ENCODE measurements around the gene HOXC9.

HOXC9 gene

DNA sequence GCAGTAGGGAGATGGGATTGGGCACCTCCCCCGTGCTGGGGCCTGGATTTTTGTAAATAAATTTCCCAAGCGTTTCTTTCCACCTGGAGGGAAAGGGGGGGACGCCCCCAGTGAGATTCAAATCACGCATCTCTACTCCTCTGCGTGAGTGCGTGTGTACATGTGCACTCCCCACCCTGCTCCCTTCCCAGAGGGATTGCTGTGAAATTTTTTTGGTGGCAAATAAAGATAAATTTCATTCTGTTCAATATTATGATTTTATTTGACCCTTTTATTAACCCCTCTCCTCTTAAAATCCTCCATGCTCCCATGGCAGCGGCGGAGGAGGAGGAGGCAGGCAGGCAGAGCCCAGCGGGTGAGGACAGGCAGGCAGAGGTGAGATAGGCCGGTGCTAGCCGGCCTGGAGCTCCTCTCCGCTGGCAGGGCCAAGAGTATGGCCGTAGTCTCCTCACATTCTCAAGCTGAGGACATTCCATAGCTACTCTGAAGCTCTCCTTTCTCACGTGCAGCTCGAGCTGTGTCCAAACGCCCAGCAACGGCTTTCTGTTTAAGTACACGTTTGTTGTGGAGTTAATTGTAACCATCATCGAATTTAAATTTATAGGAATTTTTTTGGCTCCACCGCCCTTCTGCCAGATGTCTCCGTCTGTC lies 23.7 kb upstream of the HOXC9 start:
- no peak for DNase-seq

DNA sequence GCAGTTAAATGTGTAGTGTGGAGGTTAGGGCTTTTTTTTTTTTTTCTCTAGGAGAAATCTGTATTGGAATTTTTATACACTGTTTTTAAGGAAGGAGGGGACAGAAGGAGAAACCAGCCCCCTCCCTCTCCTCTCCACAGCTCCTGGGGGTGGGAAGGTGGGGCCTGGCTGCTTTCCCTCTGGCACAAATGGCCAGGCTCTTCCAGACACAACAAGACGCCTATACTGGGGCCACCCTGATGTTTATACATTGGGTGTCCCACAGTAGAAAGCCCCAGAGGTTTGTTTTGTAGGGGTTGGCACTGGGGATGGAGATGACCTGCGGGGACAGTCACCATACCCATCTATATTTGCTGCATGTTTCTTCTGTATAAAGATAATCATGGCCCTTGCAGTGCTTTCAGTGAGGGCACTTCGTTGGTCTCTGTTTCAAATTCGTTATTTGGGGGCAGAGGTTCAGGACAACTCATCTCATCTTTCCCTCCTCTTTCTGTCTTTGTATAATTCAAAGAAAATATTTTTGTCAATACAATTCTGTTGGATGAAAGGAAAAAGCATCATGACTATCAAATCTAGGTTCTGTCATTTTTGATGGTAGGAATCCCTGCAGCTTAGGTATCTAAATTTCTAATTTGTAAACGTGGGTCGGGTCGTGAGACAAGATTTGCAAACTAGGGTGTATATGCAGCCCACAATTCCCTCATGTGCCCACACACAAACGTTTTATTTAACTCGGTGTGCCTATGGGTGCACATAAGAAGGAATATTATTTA lies 23.0 kb upstream of the HOXC9 start:
- no peak for DNase-seq

- no peak for DNase-seq
Measured at GRCh38 chr12:53977596-53978445, 22.1 kb upstream of the HOXC9 start.

DNA sequence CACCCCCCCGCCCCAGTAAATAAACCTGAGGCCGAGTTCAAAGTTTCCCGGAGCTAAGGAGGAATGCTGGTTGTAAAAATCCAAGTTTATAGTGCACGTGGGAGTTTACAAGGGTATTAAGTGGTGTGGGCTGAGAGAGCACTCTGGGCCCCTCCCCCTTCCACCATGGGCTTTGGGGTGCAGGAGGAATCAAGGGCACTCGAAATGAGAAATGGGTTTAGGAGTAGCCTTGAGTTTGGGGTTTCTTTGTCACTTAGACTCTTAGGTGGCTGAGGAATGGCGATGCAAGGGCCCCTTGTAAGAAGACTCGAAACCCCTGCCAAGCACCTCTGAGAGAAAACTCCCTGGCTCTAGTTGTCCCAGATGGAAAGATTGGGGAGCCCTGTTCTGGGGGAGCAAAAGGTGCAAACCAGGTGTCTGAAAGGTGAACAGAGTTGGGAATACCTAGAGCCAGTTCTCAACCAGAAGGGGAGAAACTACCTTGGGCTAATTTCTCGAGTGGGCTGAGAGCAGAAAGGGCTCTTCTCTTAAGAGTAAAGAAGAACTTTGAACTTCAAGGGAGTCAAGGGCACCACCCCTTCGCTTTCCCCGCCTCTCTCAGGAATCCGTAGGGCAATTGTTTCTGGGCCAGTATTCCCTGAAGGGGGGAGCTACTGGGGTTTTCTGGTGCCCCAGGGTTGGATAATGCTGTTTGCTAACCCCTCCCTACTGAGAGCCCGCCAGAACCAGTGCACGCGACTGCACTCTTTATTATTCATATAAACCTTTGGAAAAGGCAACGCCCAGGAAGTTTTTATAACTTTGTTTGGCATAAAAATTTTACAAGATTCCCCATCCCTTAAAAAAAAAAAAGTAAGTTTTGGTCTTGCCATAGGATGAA lies 21.2 kb upstream of the HOXC9 start:
- no peak for DNase-seq

- no peak for DNase-seq
Measured at GRCh38 chr12:53980104-53980801, 19.7 kb upstream of the HOXC9 start.

- DNase-seq, result no peak
Measured at GRCh38 chr12:53980802-53981496, 19.0 kb upstream of the HOXC9 start.

GRCh38 chr12:53981634-53982565 lies 18.1 kb upstream of the HOXC9 start:
- DNase-seq, result no peak

- no peak for DNase-seq
Measured at GRCh38 chr12:53982648-53983567, 17.1 kb upstream of the HOXC9 start.

DNA sequence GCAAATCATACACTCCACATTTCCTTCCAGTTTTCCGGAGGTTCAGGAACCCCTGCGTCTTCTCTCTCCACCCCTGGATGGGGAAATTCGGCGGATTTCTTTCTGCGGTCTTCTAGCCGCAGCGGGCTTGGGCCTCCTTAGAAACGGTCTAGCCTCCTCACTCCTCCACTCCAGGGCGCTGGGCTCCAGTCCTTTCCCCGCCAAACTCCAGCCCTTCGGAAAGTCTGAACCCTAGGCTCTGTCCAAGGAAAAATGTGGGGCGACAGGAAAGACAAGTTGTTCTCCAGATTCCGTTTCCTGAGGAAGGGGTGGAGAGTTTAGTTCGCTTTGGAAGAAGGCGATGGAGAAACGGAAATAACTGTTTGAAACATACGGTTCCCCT lies 16.4 kb upstream of the HOXC9 start:
- no peak for DNase-seq

DNA sequence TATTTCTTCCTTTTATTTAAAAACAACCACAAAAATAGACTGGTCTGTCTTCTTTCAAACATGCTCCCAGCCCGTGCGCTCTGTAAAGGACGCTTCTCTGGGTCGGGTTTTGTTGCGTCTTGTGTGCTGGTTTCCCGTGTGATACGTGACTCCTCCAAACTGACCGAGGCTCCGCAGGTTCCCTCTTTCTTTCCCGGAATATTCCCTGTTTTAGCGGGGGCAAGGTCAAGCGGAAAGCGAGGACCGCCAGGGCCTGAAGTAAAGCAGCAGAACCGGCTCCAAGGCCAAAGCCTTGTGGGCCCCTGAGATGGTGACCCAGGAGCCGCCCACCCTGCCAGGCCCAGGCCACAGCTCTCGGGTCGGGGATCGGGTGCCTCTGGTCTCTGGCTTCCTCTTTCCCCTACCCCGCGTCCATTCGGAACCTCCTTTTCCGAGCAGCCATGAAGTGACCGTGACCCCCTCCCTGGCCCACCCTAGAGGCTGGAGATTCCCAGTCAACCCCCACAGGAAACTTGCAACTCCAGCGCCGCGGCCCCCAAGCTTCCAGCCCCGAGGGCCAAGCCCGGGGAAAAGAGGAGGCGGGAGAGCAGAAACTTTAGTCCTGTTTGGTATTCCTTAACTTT lies 15.9 kb upstream of the HOXC9 start:
- no peak for DNase-seq

GRCh38 chr12:53984901-53985691 lies 14.9 kb upstream of the HOXC9 start, which contains the start of gene HOXC10:
HOXC10 (plus strand) TSS chr12:53985146; CDS start chr12:53985260, 114 bp downstream.
- peak; percentile 85 for DNase-seq

GRCh38 chr12:53985692-53985993 lies 14.3 kb upstream of the HOXC9 start:
- peak; percentile 68 for DNase-seq

DNA sequence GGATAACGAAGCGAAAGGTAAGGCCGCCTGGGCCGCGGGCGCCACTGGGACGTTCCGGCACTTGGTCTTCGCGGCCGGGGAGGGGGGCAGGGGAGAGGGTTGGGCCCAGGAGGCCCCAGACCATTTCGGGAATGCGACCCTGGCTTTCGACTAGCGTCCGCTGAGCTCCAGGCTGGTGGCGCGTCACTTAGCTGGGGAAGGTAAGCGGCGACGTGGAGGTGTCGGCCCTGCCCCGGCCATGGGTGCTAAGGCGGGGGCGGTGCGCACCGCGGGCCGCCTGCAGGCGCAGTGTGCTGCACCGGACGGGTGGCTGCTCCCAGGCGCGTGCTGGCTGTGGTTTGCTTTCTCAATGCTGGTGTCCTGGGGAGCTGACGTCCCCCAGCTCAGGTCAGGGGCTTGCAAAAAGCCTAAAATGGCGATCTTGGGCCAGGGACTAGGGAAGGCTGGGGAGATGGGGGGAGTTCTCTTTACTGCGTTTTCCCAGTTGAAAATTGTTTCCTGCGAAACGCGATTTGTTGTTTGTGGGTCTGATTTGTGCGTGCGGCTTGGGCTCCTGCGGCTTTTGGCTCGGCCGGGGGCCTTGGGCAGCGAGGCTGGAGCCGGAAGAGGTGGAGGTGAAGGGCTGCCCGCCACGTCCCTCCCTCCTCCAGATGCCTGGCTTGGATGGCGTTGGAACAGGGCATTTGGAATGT lies 13.8 kb upstream of the HOXC9 start:
- DNase-seq, result no peak

DNA sequence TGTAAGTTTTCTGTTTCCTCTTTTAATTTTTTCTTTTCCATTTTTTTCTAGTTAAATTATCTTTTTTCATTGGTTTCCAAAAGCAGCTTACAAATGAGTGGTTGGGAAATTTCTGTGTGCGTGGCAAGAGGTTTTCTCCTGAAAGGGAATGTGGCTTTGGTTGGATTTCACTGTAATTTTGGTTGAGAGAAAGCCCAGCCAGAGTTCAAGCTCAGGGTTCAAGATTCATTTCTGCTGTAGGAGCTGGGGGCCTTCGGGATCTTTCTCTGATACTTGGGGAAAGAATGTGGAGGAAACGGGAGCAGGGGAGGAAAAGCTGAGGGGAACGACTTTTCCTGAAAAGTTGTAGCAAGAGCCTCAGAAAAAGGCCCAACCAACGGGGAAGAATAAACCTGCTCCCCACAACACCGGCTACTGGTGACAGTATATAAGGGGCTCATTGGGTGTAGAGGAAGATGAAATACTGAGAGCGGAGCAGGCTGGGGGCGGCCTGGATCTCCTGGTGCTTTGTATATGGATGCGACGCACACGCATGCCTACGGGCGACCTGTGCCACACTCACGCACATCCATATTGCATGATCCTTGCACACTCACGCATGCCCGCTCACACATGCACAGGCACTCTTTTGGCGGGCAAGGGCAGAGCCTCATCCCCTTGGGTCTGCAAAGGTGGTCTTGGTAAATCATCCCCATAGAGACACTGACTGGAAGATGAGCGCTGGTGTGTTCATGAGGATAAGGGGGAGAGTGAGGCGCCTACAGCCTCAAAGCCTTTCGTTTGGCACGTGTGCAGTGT lies 13.1 kb upstream of the HOXC9 start:
- DNase-seq, result peak; percentile 49

DNA sequence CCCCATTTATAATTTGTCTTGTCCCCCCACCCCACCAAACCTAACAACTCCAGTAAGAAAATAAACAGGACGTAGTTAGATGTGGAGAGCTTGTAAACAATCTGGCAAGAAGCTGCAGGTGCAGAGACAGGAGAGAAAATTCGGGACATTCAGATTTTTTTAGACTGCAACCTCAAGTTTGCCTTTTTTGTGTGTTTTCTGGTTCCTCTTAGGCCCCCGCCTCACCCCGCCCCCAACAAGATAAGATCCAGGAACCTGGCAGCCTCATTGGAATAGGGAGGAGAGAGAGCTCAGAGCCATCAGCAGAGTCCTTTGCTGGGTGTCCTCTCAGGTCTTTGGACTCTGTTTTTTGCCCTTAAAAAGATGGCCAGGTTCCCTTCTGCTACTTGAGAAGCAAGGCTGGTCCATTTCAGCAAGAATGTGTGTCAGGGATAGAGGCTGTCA lies 12.2 kb upstream of the HOXC9 start:
- no peak for DNase-seq

GRCh38 chr12:53988541-53989226 lies 11.3 kb upstream of the HOXC9 start:
- no peak for DNase-seq

Data from retina (tissue), 1 donor.